Spinal cord (tissue), 10 donors: Measurements from ENCODE around the gene SLC9B2. TPM values are rescaled to one million over a fixed set of nuclear protein-coding genes. Genes with fewer than 3 reads are reported as not detected.
A peak's percentile ranks its signal among the peaks of the same experiment; 100 is the strongest.
"Not testable (repeated sequence)": the region's sequence is repeated elsewhere in the genome, so short reads cannot be mapped to it uniquely, and the experiment has no call there.

Experiments
- DNase-seq, 6 donors: peaks; one replicate each; pipeline versions ENCODE4 v3.0.0 to v3.0.0-alpha.2; 2013 to 2015; ENCODE audit warnings: low spot score in 6 of 6, low read depth in 4 of 6
- H3K27ac ChIP-seq: one replicate; pipeline ENCODE4 v1.5.1; 2013; ENCODE audit warnings: low read depth, low read length, control low read depth
- H3K27me3 ChIP-seq: one replicate; pipeline ENCODE4 v1.6.1; 2013; ENCODE audit warnings: low read length; ENCODE audit not compliant: control insufficient read depth, insufficient read depth
- H3K36me3 ChIP-seq: one replicate; pipeline ENCODE4 v1.6.1; 2013; ENCODE audit warnings: low read length; ENCODE audit not compliant: control insufficient read depth, insufficient read depth
- H3K4me1 ChIP-seq: one replicate; pipeline ENCODE4 v1.6.1; 2013; ENCODE audit warnings: low read length; ENCODE audit not compliant: control insufficient read depth, insufficient read depth
- H3K4me3 ChIP-seq: one replicate; pipeline ENCODE4 v1.5.1; 2013; ENCODE audit warnings: low read depth, low read length, control low read depth
- H3K9me3 ChIP-seq: one replicate; pipeline ENCODE4 v1.6.1; 2013; ENCODE audit warnings: low read length; ENCODE audit not compliant: control insufficient read depth, insufficient read depth
- WGBS: methylation state at CpG from one replicate; pipeline ENCODE4 v1.1.5; 2013; ENCODE audit warnings: missing lambda C conversion rate; ENCODE audit not compliant: insufficient coverage; 5-methylcytosine and 5-hydroxymethylcytosine counted together
- polyA plus RNA-seq, 2 donors: library from polyadenylated mRNA; unstranded; fragments of 120-200 nt; gene quantifications; one replicate each; pipeline ENCODE4 v1.2.1, GENCODE V29; 2013; ENCODE audit not compliant: insufficient read length in 2 of 2
- total RNA-seq, 2 donors: library from RNA; depleted of rRNA in 1 of 2; stranded (reverse); fragments of 120-200 nt in 1 of 2; fragments of >200 nt in 1 of 2; gene quantifications; one replicate each; pipeline versions ENCODE4 v1.2.3 to v1.2.4, GENCODE V29; 2013 to 2014
- donor health status: healthy.

Gene SLC9B2
- total and polyA plus RNA-seq, 4 donors, result 40.9 to 67.3 (median 50.6) TPM

DNA sequence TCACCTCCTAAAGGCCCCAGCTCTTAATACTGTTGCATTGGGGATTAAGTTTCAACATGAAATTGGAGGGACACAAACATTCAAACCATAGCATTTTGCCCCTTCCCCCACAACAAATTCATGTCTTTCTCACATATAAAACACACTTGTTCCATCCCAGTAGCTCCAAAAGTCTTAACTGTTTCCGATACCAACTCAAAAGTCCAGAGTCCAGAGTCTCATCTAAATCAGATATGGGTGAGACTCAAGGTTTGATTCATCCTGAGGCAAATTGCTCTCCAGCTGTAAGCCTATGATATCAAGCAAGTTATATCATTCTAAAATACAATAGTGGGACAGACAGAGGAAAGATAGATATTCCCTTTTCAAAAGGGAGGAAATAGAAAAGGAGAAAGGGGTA lies 65.8 kb downstream of the SLC9B2 start:
- H3K27me3 ChIP-seq, result no peaks in the 10 kb centered on the region
- no peaks in the 10 kb centered on the region for H3K36me3 ChIP-seq
- DNase-seq, result no peak
- H3K4me1 ChIP-seq, result peaks cover 4% of the 10 kb centered on the region
- H3K4me3 ChIP-seq, result no peak overlapping the region
- no CpG with 5 or more reads among the region's 1 CpG for WGBS
- no peaks in the 10 kb centered on the region for H3K9me3 ChIP-seq
- no peak overlapping the region for H3K27ac ChIP-seq

DNA sequence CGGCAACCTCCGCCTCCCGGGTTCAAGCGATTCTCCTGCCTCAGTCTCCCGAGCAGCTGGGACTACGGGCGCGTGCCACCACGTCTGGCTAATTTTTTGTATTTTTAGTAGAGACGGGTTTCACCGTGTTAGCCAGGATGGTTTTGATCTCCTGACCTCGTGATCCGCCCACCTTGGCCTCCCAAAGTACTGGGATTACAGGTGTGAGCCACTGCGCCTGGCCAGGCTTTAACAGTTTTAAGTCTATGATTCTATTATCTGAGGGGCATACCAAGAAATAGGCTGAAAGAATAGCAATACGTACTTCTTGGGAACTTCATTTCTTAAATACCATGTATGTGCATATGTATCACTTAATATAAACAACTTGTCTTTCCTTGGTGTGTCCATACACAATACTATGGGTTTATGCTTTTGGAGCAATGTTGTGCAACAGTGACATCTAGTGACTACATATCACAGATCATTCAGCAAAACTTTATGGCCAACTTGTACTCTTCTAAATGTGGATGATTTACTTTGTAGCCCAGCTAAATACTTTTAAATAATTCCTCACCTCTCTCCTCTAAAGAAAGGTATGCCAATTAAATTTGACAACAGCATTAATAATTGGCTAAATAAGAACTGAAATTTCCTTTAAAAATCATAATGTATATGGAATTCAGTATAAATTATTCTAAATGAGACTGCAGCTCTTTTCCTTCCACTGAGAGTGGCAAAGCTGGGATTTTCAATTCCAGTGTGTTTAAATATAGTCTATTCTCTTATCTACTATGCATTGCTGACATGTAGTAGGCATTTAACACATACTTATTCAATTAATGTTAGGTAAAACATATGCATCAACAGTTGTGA lies 67.5 kb downstream of the SLC9B2 start:
- no peaks in the 10 kb centered on the region for H3K27me3 ChIP-seq
- no peaks in the 10 kb centered on the region for H3K36me3 ChIP-seq
- no peaks in the 10 kb centered on the region for H3K9me3 ChIP-seq
- no peak overlapping the region for H3K27ac ChIP-seq
- peaks cover 4% of the 10 kb centered on the region for H3K4me1 ChIP-seq
- peak in 5 of 6 donors; percentile 38 to 93 (median 60) for DNase-seq
- H3K4me3 ChIP-seq, result no peak overlapping the region
- WGBS, result 70% methylated on average over 8 of the region's 15 CpGs

DNA sequence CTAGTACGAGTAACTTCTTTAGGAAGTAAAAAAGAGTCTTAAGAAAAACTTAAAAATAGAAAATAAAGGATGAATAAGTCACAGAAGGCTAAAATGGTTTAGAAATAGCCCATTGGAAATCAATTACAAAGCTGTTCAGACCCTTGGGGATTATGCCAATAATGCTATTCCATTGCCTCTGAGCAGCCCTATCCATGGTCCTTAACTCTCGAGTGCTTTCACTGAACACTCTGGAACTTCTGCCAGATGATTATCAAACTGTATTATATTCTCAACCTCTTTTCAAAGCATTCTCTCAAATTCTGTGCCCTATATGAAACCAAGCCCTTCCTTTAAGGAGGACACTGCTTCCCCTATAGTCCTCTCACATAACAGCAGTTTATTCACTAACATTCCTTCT lies 74.0 kb downstream of the SLC9B2 start:
- H3K4me1 ChIP-seq, result no peaks in the 10 kb centered on the region
- H3K9me3 ChIP-seq, result no peaks in the 10 kb centered on the region
- 73% methylated on average over 1 of the region's 2 CpGs for WGBS
- no peak overlapping the region for H3K4me3 ChIP-seq
- H3K27me3 ChIP-seq, result no peaks in the 10 kb centered on the region
- H3K27ac ChIP-seq, result no peak overlapping the region
- no peaks in the 10 kb centered on the region for H3K36me3 ChIP-seq
- no peak for DNase-seq

DNA sequence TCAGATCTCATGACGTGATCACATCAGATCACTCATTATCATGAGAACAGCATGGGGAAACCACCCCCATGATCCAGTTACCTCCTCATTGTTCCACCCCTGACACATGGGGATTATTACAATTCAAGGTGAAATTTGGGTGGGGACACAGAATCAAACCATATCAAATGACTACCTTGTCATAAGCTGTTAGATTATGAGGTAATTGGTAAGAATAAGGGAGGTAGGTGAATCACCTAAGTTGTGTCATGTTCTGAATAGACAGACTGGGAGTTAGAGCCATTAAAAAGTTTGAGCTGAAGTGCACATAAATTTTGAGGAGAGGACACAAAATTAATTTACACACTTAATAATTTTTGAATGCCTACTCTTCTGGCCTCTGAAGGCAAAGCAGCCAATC lies 81.8 kb downstream of the SLC9B2 start:
- H3K9me3 ChIP-seq, result peaks cover 3% of the 10 kb centered on the region
- DNase-seq, result no peak
- no peaks in the 10 kb centered on the region for H3K27me3 ChIP-seq
- no CpG with 5 or more reads among the region's 1 CpG for WGBS
- H3K27ac ChIP-seq, result no peak overlapping the region
- no peak overlapping the region for H3K4me3 ChIP-seq
- no peaks in the 10 kb centered on the region for H3K36me3 ChIP-seq
- no peaks in the 10 kb centered on the region for H3K4me1 ChIP-seq

DNA sequence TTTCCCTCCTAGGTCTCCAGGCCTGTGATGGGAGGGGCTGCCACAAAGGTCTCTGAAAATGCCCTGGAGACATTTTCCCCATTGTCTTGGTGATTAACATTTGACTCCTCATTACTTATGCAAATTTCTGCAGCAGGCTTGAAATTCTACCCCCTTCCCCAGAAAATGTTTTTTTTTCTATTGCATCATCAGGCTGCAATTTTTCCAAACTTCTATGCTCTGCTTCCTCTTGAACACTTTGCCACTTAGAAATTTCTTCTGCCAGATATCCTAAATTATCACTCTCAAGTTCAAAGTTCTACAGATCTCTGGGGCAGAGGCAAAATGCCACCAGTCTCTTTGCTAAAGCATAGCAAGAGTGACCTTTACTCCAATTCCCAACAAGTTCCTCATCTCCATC lies 82.6 kb downstream of the SLC9B2 start:
- not testable (repeated sequence) for H3K27me3 ChIP-seq, H3K27ac ChIP-seq, H3K4me1 ChIP-seq, DNase-seq, H3K9me3 ChIP-seq, H3K36me3 ChIP-seq, H3K4me3 ChIP-seq

DNA sequence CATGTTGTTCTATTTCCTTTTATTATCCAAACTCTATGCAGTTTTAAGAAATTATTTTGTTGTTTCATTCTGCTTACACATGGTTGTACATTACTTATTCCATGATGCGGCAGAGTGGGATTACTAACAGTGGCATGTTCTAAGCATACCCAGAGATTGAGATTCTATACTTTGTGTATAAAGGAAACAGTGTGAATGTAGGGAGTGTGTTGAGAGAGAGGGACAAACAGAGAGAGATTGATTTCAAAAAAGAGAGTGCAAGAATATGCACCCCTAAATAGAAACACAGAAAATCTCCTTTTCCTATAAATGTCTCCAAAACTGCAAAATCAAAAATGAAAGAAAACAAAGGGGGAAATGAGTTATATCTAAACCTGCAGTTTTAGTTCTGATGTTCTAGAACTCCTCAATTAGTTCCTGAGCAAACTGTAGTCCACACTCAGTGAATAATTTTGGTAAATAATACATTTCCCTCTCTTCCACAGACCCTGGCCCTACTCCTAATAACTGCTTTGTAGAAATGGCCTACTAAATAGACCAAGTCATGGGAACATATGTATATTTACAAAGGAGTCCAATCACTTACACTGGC lies 88.0 kb downstream of the SLC9B2 start:
- no peaks in the 10 kb centered on the region for H3K27me3 ChIP-seq
- H3K27ac ChIP-seq, result no peak overlapping the region
- no peaks in the 10 kb centered on the region for H3K36me3 ChIP-seq
- peaks cover under 1% of the 10 kb centered on the region for H3K9me3 ChIP-seq
- no peak overlapping the region for H3K4me3 ChIP-seq
- no CpG with 5 or more reads among the region's 1 CpG for WGBS
- DNase-seq, result no peak
- no peaks in the 10 kb centered on the region for H3K4me1 ChIP-seq

DNA sequence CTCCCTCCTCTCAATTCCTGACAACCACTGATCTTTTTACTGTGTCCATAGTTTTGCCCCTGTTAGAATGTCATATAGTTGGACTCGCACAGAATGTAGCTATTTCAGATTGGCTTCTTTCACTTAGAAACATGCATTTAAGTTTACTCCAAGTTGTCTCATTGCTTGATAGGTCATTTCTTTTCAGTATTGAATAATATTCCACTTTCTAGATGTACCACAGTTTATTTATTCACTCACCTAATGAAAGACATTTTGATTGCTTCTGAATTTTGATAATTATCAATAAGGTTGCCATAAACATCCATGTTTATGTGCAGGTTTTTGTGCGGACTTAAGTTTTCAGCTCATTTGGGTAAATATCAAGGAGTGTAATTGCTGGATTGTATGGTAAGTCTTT lies 95.6 kb downstream of the SLC9B2 start:
- no peaks in the 10 kb centered on the region for H3K27me3 ChIP-seq
- no peaks in the 10 kb centered on the region for H3K4me1 ChIP-seq
- WGBS, result no CpG with 5 or more reads among the region's 2 CpGs
- H3K36me3 ChIP-seq, result no peaks in the 10 kb centered on the region
- no peak overlapping the region for H3K4me3 ChIP-seq
- no peak for DNase-seq
- H3K9me3 ChIP-seq, result no peaks in the 10 kb centered on the region
- no peak overlapping the region for H3K27ac ChIP-seq

Other genes with a start within 250 kb of the SLC9B2 start
- gene UBE2D3, start 249.2 kb downstream of the SLC9B2 start, total RNA-seq, result 100 to 1,000 TPM; 255 to 263 TPM
- gene UBE2D3, start 249.2 kb downstream of the SLC9B2 start, polyA plus RNA-seq, result 100 to 1,000 TPM; 207 to 239 TPM
- 10 to 100 TPM; 31.7 to 65.9 TPM for gene CISD2, start 207.8 kb downstream of the SLC9B2 start, total RNA-seq
- 10 to 100 TPM; 57.6 to 62.1 TPM for gene CISD2, start 207.8 kb downstream of the SLC9B2 start, polyA plus RNA-seq
- 1 to 10 TPM; 4.4 to 9.7 TPM for gene SLC9B1, start 57.1 kb downstream of the SLC9B2 start, total RNA-seq
- gene SLC9B1, start 57.1 kb downstream of the SLC9B2 start, polyA plus RNA-seq, result 1 to 10 TPM; 2.7 to 3.4 TPM
- 100 to 1,000 TPM in 1 of 2 donors, 10 to 100 TPM in 1; 51.1 to 129 TPM for gene BDH2, start 23.1 kb upstream of the SLC9B2 start, total RNA-seq
- 10 to 100 TPM; 47.2 to 50.3 TPM for gene BDH2, start 23.1 kb upstream of the SLC9B2 start, polyA plus RNA-seq
- 1 to 10 TPM; 7.6 to 9.1 TPM for gene CENPE, start 121.6 kb upstream of the SLC9B2 start, total RNA-seq
- 1 to 10 TPM; 4.0 to 7.1 TPM for gene CENPE, start 121.6 kb upstream of the SLC9B2 start, polyA plus RNA-seq